ENCODE measurements around the gene PRKCI. TPM values are rescaled to one million over a fixed set of nuclear protein-coding genes. Genes with fewer than 3 reads are reported as not detected.

PRKCI gene
- total RNA-seq, 1 experiment from 2014 or later: 43.7 TPM

- ChIA-PET POLR2A (no interaction called here), CTCF (no interaction called here)
- Histone ChIP-seq H3K36me3 (ENCODE audit: control insufficient read depth, insufficient read depth, low read length) (peaks cover 25% of the 10 kb centered on the region), H3K9me3 (ENCODE audit: control insufficient read depth, insufficient read depth, low read depth, low read length) (no peaks in the 10 kb centered on the region), H3K4me1 (ENCODE audit: control insufficient read depth, insufficient read depth, low read length) (peaks cover 6% of the 10 kb centered on the region), H3K27ac (ENCODE audit: low read length) (peak overlapping the region; percentile 75), H3K27me3 (ENCODE audit: control insufficient read depth, insufficient read depth, low read length) (no peaks in the 10 kb centered on the region), H3K4me3 (ENCODE audit: low read depth in 2 of 2, low read length in 2 of 2) (peak overlapping the region; percentile 76 to 93; a peak in 3 of 4 replicates)
- TSS peak; percentile 65 for BruUV-seq (replicated peaks)
- no peak for ATAC-seq
- DNase-seq (ENCODE audit: low read depth, low spot score): no peak
- in situ Hi-C loops (cut with HindIII; ENCODE audit: low pct_unique_long_range_greater_than_20kb, low sequenced_read_pairs): no loop called here
- no peak for TF ChIP-seq POLR2AphosphoS5 (IDR thresholded peaks at IDR 0.05; ENCODE audit: low read depth, low read length)
- intact Hi-C loops (cut with micrococcal nuclease; ENCODE audit: unreplicated experiment): no loop called here
Measured at GRCh38 chr3:170179432-170179831, 42.8 kb upstream of the PRKCI start.

- ATAC-seq: peak; percentile 27
- in situ Hi-C loops (cut with HindIII; ENCODE audit: low pct_unique_long_range_greater_than_20kb, low sequenced_read_pairs) (no loop called here), intact Hi-C loops (cut with micrococcal nuclease; ENCODE audit: unreplicated experiment) (no loop called here)
- peaks cover 16% of the 10 kb centered on the region for H3K36me3 ChIP-seq (ENCODE audit: control insufficient read depth, insufficient read depth, low read length)
- ChIA-PET POLR2A (interaction anchor here (0.7 kb wide), 2 partner anchors 23 to 408 kb away, joined by 9 to 15 read pairs; no protein-coding TSS in a partner anchor), CTCF (interaction anchor here (0.6 kb wide), 1 partner anchor 713 kb away, joined by 5 read pairs; no protein-coding TSS in a partner anchor)
- H3K4me3 ChIP-seq (ENCODE audit: low read depth in 2 of 2, low read length in 2 of 2): peak overlapping the region; percentile 76 to 93
- TF ChIP-seq TCF7L2 (IDR thresholded peaks at IDR 0.05; ENCODE audit: low read depth, low read length): no peak
- TF ChIP-seq CTCF (IDR thresholded peaks at IDR 0.05): no peak
- TF ChIP-seq REST (IDR thresholded peaks at IDR 0.05; ENCODE audit: insufficient read depth in 1 of 2, low read depth in 2 of 2, low read length in 1 of 2): no peak
- no peak for TF ChIP-seq SIN3A (IDR thresholded peaks at IDR 0.05; ENCODE audit: borderline replicate concordance, insufficient read depth, low read depth, low read length)
- no peak for TF ChIP-seq POLR2AphosphoS5 (IDR thresholded peaks at IDR 0.05; ENCODE audit: low read depth, low read length)
- H3K4me1 ChIP-seq (ENCODE audit: control insufficient read depth, insufficient read depth, low read length): peaks cover 6% of the 10 kb centered on the region
- no peak for DNase-seq (ENCODE audit: low read depth, low spot score)
- H3K9me3 ChIP-seq (ENCODE audit: control insufficient read depth, insufficient read depth, low read depth, low read length): no peaks in the 10 kb centered on the region
- no peaks in the 10 kb centered on the region for H3K27me3 ChIP-seq (ENCODE audit: control insufficient read depth, insufficient read depth, low read length)
- BruUV-seq (replicated peaks): no TSS peak
- H3K27ac ChIP-seq (ENCODE audit: low read length): peak overlapping the region; percentile 75
Measured at GRCh38 chr3:170180079-170180907, 41.9 kb upstream of the PRKCI start.
